HG03039 (cell line): Measurements from ENCODE around the gene SAMD11.
"Not testable (repeated sequence)": the region's sequence is repeated elsewhere in the genome, so short reads cannot be mapped to it uniquely, and the experiment has no call there.

ENCODE experiments used
- ATAC-seq: cut with Tn5 transposase; IDR thresholded peaks from one replicate; pipeline ENCODE4 v1.9.1; 2021; ENCODE audit warnings: mild to moderate bottlenecking, moderate library complexity; ENCODE audit not compliant: unreplicated experiment

Gene SAMD11, protein sequence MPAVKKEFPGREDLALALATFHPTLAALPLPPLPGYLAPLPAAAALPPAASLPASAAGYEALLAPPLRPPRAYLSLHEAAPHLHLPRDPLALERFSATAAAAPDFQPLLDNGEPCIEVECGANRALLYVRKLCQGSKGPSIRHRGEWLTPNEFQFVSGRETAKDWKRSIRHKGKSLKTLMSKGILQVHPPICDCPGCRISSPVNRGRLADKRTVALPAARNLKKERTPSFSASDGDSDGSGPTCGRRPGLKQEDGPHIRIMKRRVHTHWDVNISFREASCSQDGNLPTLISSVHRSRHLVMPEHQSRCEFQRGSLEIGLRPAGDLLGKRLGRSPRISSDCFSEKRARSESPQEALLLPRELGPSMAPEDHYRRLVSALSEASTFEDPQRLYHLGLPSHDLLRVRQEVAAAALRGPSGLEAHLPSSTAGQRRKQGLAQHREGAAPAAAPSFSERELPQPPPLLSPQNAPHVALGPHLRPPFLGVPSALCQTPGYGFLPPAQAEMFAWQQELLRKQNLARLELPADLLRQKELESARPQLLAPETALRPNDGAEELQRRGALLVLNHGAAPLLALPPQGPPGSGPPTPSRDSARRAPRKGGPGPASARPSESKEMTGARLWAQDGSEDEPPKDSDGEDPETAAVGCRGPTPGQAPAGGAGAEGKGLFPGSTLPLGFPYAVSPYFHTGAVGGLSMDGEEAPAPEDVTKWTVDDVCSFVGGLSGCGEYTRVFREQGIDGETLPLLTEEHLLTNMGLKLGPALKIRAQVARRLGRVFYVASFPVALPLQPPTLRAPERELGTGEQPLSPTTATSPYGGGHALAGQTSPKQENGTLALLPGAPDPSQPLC

DNA sequence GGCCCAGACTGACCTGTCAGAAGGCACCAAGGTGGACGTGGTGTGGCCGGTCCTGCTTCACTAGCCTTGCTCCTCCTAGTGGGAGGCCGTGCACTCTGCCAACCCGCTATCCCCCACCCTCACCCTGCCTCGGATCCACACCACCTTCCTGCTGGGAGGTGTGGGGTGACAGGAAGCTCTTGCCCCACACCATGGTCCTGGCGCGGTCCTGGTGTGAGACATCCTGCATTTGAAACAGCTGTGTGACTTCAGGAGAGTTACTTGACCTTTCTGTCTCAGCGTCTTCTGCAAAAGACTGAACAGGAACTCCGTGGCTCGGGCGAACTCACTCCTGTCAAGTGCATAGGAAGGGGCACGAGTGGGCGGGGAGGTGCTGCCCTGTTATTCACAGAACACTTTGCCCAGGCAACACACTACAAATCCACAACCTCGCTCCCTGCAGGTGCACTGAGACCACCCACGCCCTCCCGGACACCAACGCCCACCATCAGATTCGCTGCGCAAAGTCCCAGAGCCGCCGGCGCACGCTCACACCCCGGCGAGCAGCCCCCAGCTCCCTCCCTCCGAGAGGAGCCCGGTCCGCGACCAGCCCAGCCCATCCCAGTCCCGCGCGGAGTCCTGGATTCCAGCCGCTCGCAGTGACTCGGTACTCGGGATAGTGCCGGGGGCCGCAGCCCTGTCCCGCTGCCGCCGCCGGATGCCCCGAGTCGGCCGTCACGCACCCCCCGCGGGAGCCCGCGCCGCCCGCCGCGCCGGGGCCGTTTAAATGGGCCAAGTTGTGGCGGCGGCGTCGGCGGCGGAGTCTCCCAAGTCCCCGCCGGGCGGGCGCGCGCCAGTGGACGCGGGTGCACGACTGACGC lies at the start of gene SAMD11:
Gene SAMD11 (plus strand): TSS at position 793 of the 860 bp plus-strand sequence. CDS start 509 bp downstream, outside the sequence.
- no peak for ATAC-seq

- ATAC-seq, result not testable (repeated sequence)
These were observed 47.1 kb upstream of the SAMD11 start for GRCh38 chr1:876428-877208.

DNA sequence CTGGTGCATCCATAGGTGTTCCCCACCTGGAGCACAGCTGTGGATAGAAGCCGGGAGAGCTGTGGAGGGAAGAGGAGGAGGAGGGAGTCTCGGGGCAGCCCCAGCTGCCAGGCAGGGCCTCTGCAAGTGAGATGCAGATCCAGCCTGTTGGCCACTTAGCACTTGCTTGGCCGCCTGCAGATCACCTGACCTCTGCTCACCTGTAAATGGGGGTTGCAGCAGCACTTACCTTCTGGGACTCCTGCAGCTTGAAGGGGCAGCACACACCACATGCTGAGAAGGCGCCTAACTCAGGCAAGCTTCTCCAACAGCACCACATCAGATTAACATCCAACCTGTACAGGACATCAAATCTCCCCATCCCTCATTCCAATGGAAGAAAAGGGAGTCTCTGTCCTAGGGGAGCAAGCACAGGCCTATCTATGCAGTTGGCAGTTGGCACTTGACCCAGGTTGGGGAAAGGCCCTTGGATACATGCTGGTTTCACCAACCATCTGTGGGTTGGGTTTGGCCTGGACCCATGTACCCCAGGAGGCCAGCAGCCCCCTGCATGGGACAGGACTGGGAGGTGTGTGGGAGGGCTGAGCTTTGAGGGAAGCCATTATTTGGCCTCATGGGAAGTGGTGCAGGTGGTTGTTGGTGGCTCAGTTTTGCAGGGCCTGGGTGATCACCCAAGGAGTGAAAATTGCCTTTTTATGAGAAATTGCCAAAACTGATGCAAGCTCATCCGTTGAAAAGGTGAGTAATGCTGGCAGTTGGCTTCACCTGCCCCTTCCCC lies 46.3 kb upstream of the SAMD11 start:
- ATAC-seq, result not testable (repeated sequence)

- not testable (repeated sequence) for ATAC-seq
These were observed 43.2 kb upstream of the SAMD11 start for GRCh38 chr1:880511-880910.

DNA sequence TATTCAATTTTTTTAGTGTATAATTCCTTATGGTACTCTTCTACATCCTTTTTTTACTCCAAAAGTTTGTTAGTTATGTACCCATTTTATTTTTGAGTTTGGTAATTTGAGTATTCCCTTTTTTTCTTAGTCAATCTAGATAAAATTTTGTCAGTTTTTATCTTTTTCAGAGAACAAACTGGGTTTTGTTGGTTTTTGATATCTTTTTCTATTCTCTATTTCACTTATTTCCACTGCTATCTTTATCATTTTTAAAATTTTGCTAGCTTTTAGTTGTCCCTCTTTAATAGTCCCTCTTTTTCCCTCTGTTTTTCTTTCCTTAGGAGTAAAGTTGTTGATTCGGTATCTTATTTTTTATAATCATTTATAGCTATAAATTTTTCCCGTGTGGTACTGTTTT lies 42.8 kb upstream of the SAMD11 start:
- not testable (repeated sequence) for ATAC-seq

- ATAC-seq, result no peak
These were observed 37.4 kb upstream of the SAMD11 start for GRCh38 chr1:886311-886710.

GRCh38 chr1:886760-887159 lies 37.0 kb upstream of the SAMD11 start:
- no peak for ATAC-seq

- no peak for ATAC-seq
These were observed 35.4 kb upstream of the SAMD11 start for GRCh38 chr1:888297-888696.

DNA sequence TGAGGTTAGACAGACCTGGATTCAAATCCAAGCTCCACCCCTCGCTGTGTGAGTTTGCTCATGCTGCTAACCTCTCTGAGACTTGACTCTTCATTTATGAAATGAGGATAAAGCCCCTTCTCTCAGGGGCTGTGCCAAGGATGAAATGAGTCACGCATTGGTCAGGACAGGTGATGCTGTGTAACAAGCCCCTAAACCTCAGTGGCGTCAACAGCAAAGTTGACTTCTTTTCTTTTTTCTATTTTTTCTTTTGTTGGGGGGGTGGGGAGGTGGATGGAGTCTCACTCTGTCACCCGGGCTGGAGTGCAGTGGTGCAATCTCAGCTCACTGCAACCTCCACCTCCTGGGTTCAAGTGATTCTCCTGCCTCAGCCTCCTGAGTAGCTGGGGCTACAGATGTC lies 33.9 kb upstream of the SAMD11 start:
- not testable (repeated sequence) for ATAC-seq

DNA sequence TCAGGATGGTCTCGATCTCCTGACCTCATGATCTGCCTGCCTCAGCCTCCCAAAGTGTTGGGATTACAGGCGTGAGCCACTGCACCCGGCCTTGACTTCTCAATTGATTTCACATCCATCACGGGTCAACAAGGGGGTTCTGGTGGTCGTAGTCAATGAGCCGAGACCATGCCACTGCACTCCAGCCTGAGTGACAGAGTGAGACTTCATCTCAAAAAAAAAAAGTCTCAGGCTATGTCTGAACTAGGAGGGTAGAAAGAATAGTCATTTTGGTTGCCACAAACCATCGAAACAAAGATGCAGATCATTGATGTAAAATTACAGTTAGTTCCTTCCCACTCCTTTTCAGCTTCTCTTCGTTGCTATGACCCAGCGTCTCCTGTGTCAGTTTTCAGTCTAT lies 33.5 kb upstream of the SAMD11 start:
- not testable (repeated sequence) for ATAC-seq

DNA sequence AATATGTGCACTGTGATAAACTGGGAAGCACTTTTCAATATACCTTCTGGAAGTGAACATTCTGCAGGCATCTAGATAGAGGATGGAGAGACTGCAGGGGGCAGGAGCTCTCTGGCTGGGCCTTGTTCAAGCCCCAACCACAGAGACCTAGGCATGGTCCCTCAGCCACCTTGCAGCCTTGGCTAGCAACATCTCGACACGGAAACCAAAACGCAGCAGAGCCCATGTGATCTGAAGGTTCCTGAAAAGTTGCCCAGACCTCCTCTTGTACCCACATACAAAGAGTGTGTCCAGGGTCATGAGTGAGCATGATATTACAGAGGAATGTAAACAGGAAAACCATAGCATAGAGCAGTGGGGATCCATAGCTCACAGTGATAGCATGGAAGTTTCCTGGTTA lies 33.1 kb upstream of the SAMD11 start:
- ATAC-seq, result no peak

- ATAC-seq, result no peak
These were observed 26.5 kb upstream of the SAMD11 start for GRCh38 chr1:897226-897625.

DNA sequence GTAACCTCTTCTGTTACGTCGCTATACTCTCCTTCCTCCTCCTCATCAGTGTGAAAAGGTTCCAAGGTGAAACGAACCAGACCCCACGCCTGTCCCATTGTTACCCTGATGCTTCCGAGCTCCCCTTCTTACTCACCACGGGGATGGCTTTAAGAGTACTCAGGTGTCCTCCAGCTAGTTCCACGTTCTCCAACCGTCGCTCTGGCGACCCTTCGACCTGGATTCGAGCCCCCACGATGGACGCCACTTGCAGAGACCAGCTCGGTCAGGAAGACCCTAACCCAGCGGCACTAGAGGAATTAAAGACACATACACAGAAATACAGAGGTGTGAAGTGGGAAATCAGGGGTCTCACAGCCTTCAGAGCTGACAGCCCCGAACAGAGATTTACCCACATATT lies 25.8 kb upstream of the SAMD11 start:
- ATAC-seq, result not testable (repeated sequence)

GRCh38 chr1:899636-900317 lies 23.9 kb upstream of the SAMD11 start:
- ATAC-seq, result no peak

DNA sequence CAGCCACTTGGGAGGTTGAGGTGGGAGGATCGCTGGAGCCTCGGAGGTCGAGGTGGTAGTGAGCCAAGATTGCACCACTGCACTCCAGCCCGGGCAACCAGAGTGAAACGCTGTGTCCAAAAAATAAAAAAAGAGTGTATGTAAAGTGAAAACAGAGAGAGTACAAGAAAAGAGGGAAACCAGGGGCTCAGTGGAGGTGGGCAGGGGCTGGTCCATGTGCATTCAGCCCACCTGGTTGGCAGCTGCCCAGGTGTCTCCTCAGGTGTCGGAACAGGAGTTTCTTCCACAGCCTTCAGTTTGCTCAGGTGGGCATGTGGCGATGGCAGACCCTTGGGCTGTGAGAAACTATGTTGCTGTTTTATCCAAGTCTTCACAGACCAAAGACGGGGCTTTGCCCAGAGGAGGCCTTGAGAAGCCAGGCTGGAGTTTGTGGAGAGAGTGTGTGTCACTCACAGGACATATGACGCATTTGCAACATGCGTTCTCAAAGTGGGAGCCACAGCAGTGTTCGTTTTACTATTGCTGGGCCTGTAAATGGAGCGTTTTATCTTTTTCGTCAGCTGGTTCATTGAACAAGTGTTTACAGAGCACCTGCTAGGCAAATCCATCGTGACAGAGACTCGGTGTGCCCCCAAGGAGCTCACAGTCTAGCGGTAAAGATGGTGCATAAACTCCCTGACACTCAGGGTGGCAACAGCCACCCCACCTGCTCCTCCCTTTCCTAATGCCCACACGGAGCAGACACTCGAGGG lies 22.4 kb upstream of the SAMD11 start:
- ATAC-seq, result no peak

GRCh38 chr1:902802-903201 lies 20.9 kb upstream of the SAMD11 start:
- ATAC-seq, result no peak

- ATAC-seq, result no peak
These were observed 20.4 kb upstream of the SAMD11 start for GRCh38 chr1:903305-903704.

DNA sequence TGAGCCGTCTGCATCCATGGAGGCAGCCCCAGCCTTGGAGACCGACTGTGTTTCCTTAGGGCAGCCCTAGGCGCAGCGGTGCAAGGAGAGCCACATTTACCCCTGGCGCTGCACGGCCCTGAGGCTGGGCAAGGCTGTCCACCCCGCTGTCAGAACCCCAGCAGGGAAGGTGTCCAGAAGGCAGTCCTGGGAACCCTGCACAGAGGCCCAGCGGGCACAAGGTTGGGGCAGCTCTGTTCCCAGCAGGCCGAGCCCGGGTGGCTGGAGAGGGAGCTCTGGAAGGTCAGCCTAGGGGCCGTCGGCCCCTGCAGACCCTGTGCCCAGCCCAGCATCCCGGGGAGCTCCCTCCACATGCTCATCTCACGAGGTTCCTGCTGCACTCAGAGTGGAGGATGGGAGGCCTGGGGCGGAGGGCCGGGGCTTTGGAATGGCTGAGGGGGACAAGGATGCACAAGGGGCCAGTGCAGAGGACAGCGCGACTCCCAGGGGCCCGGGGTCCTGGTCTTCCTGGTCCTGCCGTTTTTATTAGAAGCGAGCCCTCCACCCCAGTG lies 19.9 kb upstream of the SAMD11 start:
- ATAC-seq, result no peak
